PC-9 (cell line): ENCODE measurements around the gene EPB41L4B. TPM values are rescaled to one million over a fixed set of nuclear protein-coding genes. Genes with fewer than 3 reads are reported as not detected.

Experiments used
- BruUV-seq: library from RNA; stranded (reverse); fragments of 400-500 nt; replicated peaks from 2 replicates; lab custom pipeline; 2021; lab: Mats Ljungman, UMichigan
- CTCF ChIA-PET: fragments of 300-600 bp; sonication (Branson Sonifier 250); formaldehyde crosslinking; loops from one replicate; lab custom pipeline; 2022; ENCODE audit warnings: antibody characterized with exemption; lab: Charles Lee
- POLR2A ChIA-PET: fragments of 300-600 bp; sonication (Branson Sonifier 250); formaldehyde crosslinking; loops from one replicate; lab custom pipeline; 2022; ENCODE audit warnings: antibody characterized with exemption; ENCODE audit not compliant: unreplicated experiment; lab: Charles Lee
- DNase-seq, 2 experiments: peaks; one replicate each; pipeline versions ENCODE4 v3.0.0 to v3.0.0-alpha.2; 2015 to 2022; ENCODE audit warnings: mixed read lengths in 1 of 2
- H2AFZ ChIP-seq: fragments of 200-600 bp; sonication (generic); 2 replicates; pipeline ENCODE4 v1.8.1; 2017; ENCODE audit warnings: antibody characterized with exemption
- H3F3A ChIP-seq: fragments of 200-600 bp; sonication (generic); 2 replicates; pipeline ENCODE4 v1.8.1; 2017; ENCODE audit warnings: antibody characterized with exemption, mild to moderate bottlenecking, low read depth; ENCODE audit not compliant: insufficient read depth
- H3K27ac ChIP-seq: fragments of 200-600 bp; sonication (generic); 2 replicates; pipeline ENCODE4 v1.6.1; 2016; ENCODE audit warnings: mixed run types
- H3K27me3 ChIP-seq: fragments of 200-600 bp; sonication (generic); 2 replicates; pipeline ENCODE4 v1.6.1; 2016; ENCODE audit warnings: low read depth, mixed run types; ENCODE audit not compliant: insufficient read depth
- H3K36me3 ChIP-seq: fragments of 200-600 bp; sonication (generic); 2 replicates; pipeline ENCODE4 v1.6.1; 2016; ENCODE audit warnings: low read depth, mixed run types
- H3K4me1 ChIP-seq: fragments of 200-600 bp; sonication (generic); replicated peaks from 2 replicates; pipeline ENCODE4 v1.6.1; 2016; ENCODE audit warnings: mixed run types; ENCODE audit not compliant: insufficient read depth
- H3K4me2 ChIP-seq: fragments of 200-600 bp; sonication (generic); 2 replicates; pipeline ENCODE4 v1.6.1; 2017; ENCODE audit warnings: mixed run types
- H3K4me3 ChIP-seq: fragments of 200-600 bp; sonication (generic); 2 replicates; pipeline ENCODE4 v1.6.1; 2016; ENCODE audit warnings: mixed run types
- H3K79me2 ChIP-seq: fragments of 200-600 bp; sonication (generic); 2 replicates; pipeline ENCODE4 v1.6.1; 2017; ENCODE audit warnings: low read depth, mixed run types
- H3K9me2 ChIP-seq: fragments of 200-600 bp; sonication (generic); 2 replicates; pipeline ENCODE4 v1.8.1; 2017; ENCODE audit warnings: mild to moderate bottlenecking; ENCODE audit not compliant: insufficient read depth
- H3K9me3 ChIP-seq: fragments of 200-600 bp; sonication (generic); 2 replicates; pipeline ENCODE4 v1.8.1; 2016; ENCODE audit warnings: low read depth; ENCODE audit not compliant: insufficient read depth
- H4K20me1 ChIP-seq: fragments of 200-600 bp; sonication (generic); 2 replicates; pipeline ENCODE4 v1.8.1; 2017; ENCODE audit not compliant: insufficient read depth
- CTCF ChIP-seq: fragments of 200-600 bp; sonication (generic); conservative IDR thresholded peaks from 2 replicates; pipeline ENCODE4 v1.6.1; 2017; ENCODE audit warnings: mixed run types, antibody characterized with exemption, mild to moderate bottlenecking, moderate library complexity
- EZH2 ChIP-seq: fragments of 200-600 bp; sonication (generic); IDR thresholded peaks from 2 replicates; pipeline ENCODE4 v1.8.0; 2017; ENCODE audit warnings: antibody characterized with exemption, low read depth
- intact Hi-C: fragments of 100-400 bp; cut with micrococcal nuclease; formaldehyde crosslinking; loops from one replicate; pipeline ENCODE4 v1.10.0; 2022; ENCODE audit not compliant: unreplicated experiment
- total RNA-seq: library from RNA; stranded (reverse); gene quantifications from 2 replicates; pipeline ENCODE4 v1.2.3, GENCODE V29; 2021

The EPB41L4B gene
- total RNA-seq, 1 experiment from 2014 or later, result 4.2 TPM

GRCh38 chr9:109302606-109303005 lies 18.3 kb downstream of the EPB41L4B start:
- DNase-seq, result no peak
- intact Hi-C loops, result no loop called here
- H3K27ac ChIP-seq, result no peak overlapping the region
- H3K79me2 ChIP-seq, result 0 out of 2 replicates have a peak, but pooled peaks cover 7% of the 10 kb centered on the region
- no peaks in the 10 kb centered on the region for H3K9me2 ChIP-seq
- POLR2A ChIA-PET, result no interaction called here
- peaks cover 9% of the 10 kb centered on the region for H3K4me1 ChIP-seq
- no TSS peak for BruUV-seq
- no peak for TF ChIP-seq CTCF
- no peak overlapping the region for H2AFZ ChIP-seq
- CTCF ChIA-PET, result no interaction called here
- peaks cover 17% of the 10 kb centered on the region for H3F3A ChIP-seq
- H3K27me3 ChIP-seq, result no peaks in the 10 kb centered on the region
- no peaks in the 10 kb centered on the region for H3K36me3 ChIP-seq
- H3K4me3 ChIP-seq, result no peak overlapping the region
- no peak overlapping the region for H3K4me2 ChIP-seq
- no peaks in the 10 kb centered on the region for H3K9me3 ChIP-seq
- H4K20me1 ChIP-seq, result peaks cover 7% of the 10 kb centered on the region

- Histone ChIP-seq H3K9me3 (no peaks in the 10 kb centered on the region), H3K27me3 (no peaks in the 10 kb centered on the region), H3K9me2 (no peaks in the 10 kb centered on the region), H3K79me2 (0 out of 2 replicates have a peak, but pooled peaks cover 17% of the 10 kb centered on the region), H3K27ac (no peak overlapping the region), H3K4me1 (peaks cover 14% of the 10 kb centered on the region), H3F3A (peaks cover 20% of the 10 kb centered on the region), H3K4me3 (no peak overlapping the region), H3K36me3 (no peaks in the 10 kb centered on the region), H3K4me2 (no peak overlapping the region), H2AFZ (no peak overlapping the region), H4K20me1 (peaks cover 7% of the 10 kb centered on the region)
- no TSS peak for BruUV-seq
- ChIA-PET CTCF (no interaction called here), POLR2A (no interaction called here)
- intact Hi-C loops, result no loop called here
- no peak for DNase-seq
- TF ChIP-seq CTCF (no peak), EZH2 (no peak)
These were observed 19.8 kb downstream of the EPB41L4B start for GRCh38 chr9:109301012-109301411.

GRCh38 chr9:109299891-109300290 lies 21.0 kb downstream of the EPB41L4B start:
- peaks cover 23% of the 10 kb centered on the region; the same call in 1 of the 2 replicates for H3K79me2 ChIP-seq
- H3K36me3 ChIP-seq, result no peaks in the 10 kb centered on the region
- no peak overlapping the region for H3K4me2 ChIP-seq
- peaks cover 7% of the 10 kb centered on the region for H4K20me1 ChIP-seq
- no peak for DNase-seq
- no TSS peak for BruUV-seq
- CTCF ChIA-PET, result no interaction called here
- TF ChIP-seq CTCF (no peak), EZH2 (no peak)
- no peaks in the 10 kb centered on the region for H3K27me3 ChIP-seq
- peaks cover 20% of the 10 kb centered on the region for H3F3A ChIP-seq
- intact Hi-C loops, result no loop called here
- no peak overlapping the region for H3K27ac ChIP-seq
- POLR2A ChIA-PET, result interaction anchor here (0.7 kb wide), 1 partner anchor 112 kb away, joined by 3 read pairs; no protein-coding TSS in a partner anchor
- H3K4me3 ChIP-seq, result no peak overlapping the region
- H3K9me2 ChIP-seq, result no peaks in the 10 kb centered on the region
- no peaks in the 10 kb centered on the region for H3K9me3 ChIP-seq
- peaks cover 14% of the 10 kb centered on the region for H3K4me1 ChIP-seq
- H2AFZ ChIP-seq, result no peak overlapping the region
